Measurements from ENCODE around the gene MAP3K19. TPM values are rescaled to one million over a fixed set of nuclear protein-coding genes. Genes with fewer than 3 reads are reported as not detected.

Gene MAP3K19
- polyA plus RNA-seq (2013), result 0.03 TPM

- H3K9me3 ChIP-seq (ENCODE audit: control extremely low read depth in 1 of 5, control insufficient read depth in 4 of 5, insufficient read depth in 2 of 5, low read depth in 1 of 5, low read length in 4 of 5), result no peaks in the 10 kb centered on the region
- POLR2A ChIA-PET, result no interaction called here
- DNase-seq, result no peak
- CTCF ChIA-PET, result no interaction called here
- H3K4me3 ChIP-seq (ENCODE audit: control insufficient read depth in 1 of 7, extremely low read depth in 1 of 7, insufficient read depth in 4 of 7, low read depth in 2 of 7, low read length in 6 of 7), result no peak within 1 kb of the TSS
- H3K27me3 ChIP-seq (replicated peaks in 2 of 5; ENCODE audit: control insufficient read depth in 4 of 5, insufficient read depth in 5 of 5, low read length in 4 of 5), result no peaks in the 10 kb centered on the region
- H3K36me3 ChIP-seq (ENCODE audit: control insufficient read depth in 4 of 4, insufficient read depth in 4 of 4, low read length in 3 of 4), result no peaks in the 10 kb centered on the region
- H3K4me1 ChIP-seq (ENCODE audit: control extremely low read depth in 1 of 4, control insufficient read depth in 4 of 4, insufficient read depth in 4 of 4, low read length in 3 of 4), result peaks cover 0 to 4% (median 2%) of the 10 kb centered on the region in 4 experiments
- no peak within 1 kb of the TSS for H3K27ac ChIP-seq (ENCODE audit: insufficient read depth in 1 of 2, low read depth in 1 of 2, low read length in 2 of 2, poor library complexity in 1 of 2, severe bottlenecking in 2 of 2)
Measured at GRCh38 chr2:135047300-135047699, at the start of gene MAP3K19. Gene MAP3K19 (minus strand): TSS chr2:135047447. CDS start chr2:135024647, 22,800 bp downstream.

DNA sequence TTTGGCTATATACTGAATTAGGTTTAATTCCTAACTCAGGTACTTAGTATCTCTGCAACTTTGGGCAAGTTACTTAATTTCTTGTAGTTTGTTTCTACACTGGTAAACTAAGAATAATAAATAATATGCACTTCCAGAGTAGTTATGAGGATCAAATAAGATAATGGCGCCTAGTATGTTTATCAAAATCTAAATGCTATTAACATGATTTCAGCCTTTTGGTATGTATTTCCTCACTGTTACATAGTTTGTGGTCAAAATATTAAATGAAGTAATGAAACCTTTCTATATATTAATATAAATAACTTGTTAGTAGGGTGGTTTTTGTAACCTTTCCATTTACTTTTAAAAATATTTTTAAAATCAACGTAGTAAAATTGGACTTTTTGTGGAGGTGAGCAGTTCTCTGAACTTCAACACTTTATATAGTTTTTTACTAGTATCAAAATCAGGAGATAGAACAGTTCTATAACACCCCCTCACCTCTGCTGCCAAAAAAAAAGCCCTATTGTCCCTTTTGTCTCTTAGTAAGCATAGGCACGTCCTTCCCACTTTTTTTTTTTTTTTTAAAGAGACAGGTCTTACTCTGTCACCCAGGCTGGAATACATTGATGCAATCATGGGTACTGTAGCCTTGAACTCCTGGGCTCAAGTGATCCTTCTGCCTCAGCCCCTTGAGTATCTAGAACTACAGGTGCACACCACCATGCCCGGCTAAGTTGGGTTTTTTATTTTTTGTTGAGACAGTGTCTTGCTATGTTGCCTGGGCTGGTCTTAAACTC, 49.6 kb upstream of the MAP3K19 start:
- ChIA-PET CTCF (no interaction called here), POLR2A (no interaction called here)
- Histone ChIP-seq H3K27ac (ENCODE audit: insufficient read depth in 1 of 2, low read depth in 1 of 2, low read length in 2 of 2, poor library complexity in 1 of 2, severe bottlenecking in 2 of 2) (no peak overlapping the region), H3K4me1 (ENCODE audit: control extremely low read depth in 1 of 4, control insufficient read depth in 4 of 4, insufficient read depth in 4 of 4, low read length in 3 of 4) (no peaks in the 10 kb centered on the region), H3K36me3 (ENCODE audit: control insufficient read depth in 4 of 4, insufficient read depth in 4 of 4, low read length in 3 of 4) (peaks cover 6 to 32% (median 15%) of the 10 kb centered on the region in 4 experiments), H3K4me3 (ENCODE audit: control insufficient read depth in 1 of 7, extremely low read depth in 1 of 7, insufficient read depth in 4 of 7, low read depth in 2 of 7, low read length in 6 of 7) (no peak overlapping the region), H3K27me3 (replicated peaks in 2 of 5; ENCODE audit: control insufficient read depth in 4 of 5, insufficient read depth in 5 of 5, low read length in 4 of 5) (no peaks in the 10 kb centered on the region), H3K9me3 (ENCODE audit: control extremely low read depth in 1 of 5, control insufficient read depth in 4 of 5, insufficient read depth in 2 of 5, low read depth in 1 of 5, low read length in 4 of 5) (no peaks in the 10 kb centered on the region)
- DNase-seq, result no peak
- 100% methylated on average over 1 of the region's 4 CpGs for WGBS (ENCODE audit: insufficient coverage)

GRCh38 chr2:135095591-135095990, 48.3 kb upstream of the MAP3K19 start:
- POLR2A ChIA-PET, result no interaction called here
- Histone ChIP-seq H3K36me3 (ENCODE audit: control insufficient read depth in 4 of 4, insufficient read depth in 4 of 4, low read length in 3 of 4) (peaks cover 6 to 29% (median 12%) of the 10 kb centered on the region in 4 experiments), H3K27me3 (replicated peaks in 2 of 5; ENCODE audit: control insufficient read depth in 4 of 5, insufficient read depth in 5 of 5, low read length in 4 of 5) (no peaks in the 10 kb centered on the region), H3K27ac (ENCODE audit: insufficient read depth in 1 of 2, low read depth in 1 of 2, low read length in 2 of 2, poor library complexity in 1 of 2, severe bottlenecking in 2 of 2) (no peak overlapping the region), H3K4me3 (ENCODE audit: control insufficient read depth in 1 of 7, extremely low read depth in 1 of 7, insufficient read depth in 4 of 7, low read depth in 2 of 7, low read length in 6 of 7) (no peak overlapping the region), H3K9me3 (ENCODE audit: control extremely low read depth in 1 of 5, control insufficient read depth in 4 of 5, insufficient read depth in 2 of 5, low read depth in 1 of 5, low read length in 4 of 5) (no peaks in the 10 kb centered on the region), H3K4me1 (ENCODE audit: control extremely low read depth in 1 of 4, control insufficient read depth in 4 of 4, insufficient read depth in 4 of 4, low read length in 3 of 4) (no peaks in the 10 kb centered on the region)
- WGBS (ENCODE audit: insufficient coverage), result no CpG with 5 or more reads among the region's 3 CpGs
- DNase-seq, result no peak
- CTCF ChIA-PET, result no interaction called here

GRCh38 chr2:135094508-135094907, 47.3 kb upstream of the MAP3K19 start:
- no peaks in the 10 kb centered on the region for H3K4me1 ChIP-seq (ENCODE audit: control extremely low read depth in 1 of 4, control insufficient read depth in 4 of 4, insufficient read depth in 4 of 4, low read length in 3 of 4)
- WGBS (ENCODE audit: insufficient coverage), result 100% methylated on average over 1 of the region's 2 CpGs
- no peaks in the 10 kb centered on the region for H3K9me3 ChIP-seq (ENCODE audit: control extremely low read depth in 1 of 5, control insufficient read depth in 4 of 5, insufficient read depth in 2 of 5, low read depth in 1 of 5, low read length in 4 of 5)
- H3K36me3 ChIP-seq (ENCODE audit: control insufficient read depth in 4 of 4, insufficient read depth in 4 of 4, low read length in 3 of 4), result peaks cover 6 to 31% (median 11%) of the 10 kb centered on the region in 4 experiments
- ChIA-PET CTCF (interaction anchor here (1.3 kb wide), 1 partner anchor 90 kb away, joined by 3 read pairs; no protein-coding TSS in a partner anchor), POLR2A (no interaction called here)
- no peak for DNase-seq
- no peak overlapping the region for H3K4me3 ChIP-seq (ENCODE audit: control insufficient read depth in 1 of 7, extremely low read depth in 1 of 7, insufficient read depth in 4 of 7, low read depth in 2 of 7, low read length in 6 of 7)
- no peaks in the 10 kb centered on the region for H3K27me3 ChIP-seq (replicated peaks in 2 of 5; ENCODE audit: control insufficient read depth in 4 of 5, insufficient read depth in 5 of 5, low read length in 4 of 5)
- no peak overlapping the region for H3K27ac ChIP-seq (ENCODE audit: insufficient read depth in 1 of 2, low read depth in 1 of 2, low read length in 2 of 2, poor library complexity in 1 of 2, severe bottlenecking in 2 of 2)

DNA sequence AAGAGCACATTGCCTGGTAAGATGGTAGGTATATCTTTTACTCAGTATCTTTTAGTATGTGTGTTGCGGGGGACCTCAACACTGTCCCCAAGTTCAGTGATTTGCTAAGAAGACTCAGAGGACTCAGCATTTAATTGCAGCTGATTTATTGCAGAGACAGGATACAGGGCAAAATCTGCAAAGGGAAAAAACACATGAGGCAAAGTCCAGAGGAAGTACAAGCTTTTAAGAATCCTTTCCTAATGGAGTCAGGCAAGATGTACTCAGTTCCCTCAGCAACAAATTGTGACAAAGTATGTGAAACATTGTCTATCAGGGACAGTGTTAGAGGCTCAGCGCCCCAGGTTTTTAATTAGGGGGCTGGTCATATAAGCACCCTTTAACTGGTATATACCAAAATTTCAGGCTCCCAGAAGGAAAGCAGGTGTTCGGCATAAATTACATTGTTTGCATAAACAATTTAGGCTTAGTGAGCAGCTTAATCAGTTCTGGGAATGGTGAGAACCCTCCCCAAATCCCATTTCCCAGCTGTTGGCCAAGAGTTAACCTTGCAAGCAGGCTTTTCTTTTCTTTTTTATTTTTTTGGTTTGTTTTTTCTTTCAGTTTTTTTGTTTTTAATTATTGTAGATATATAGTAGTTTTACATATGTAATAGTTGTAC, 46.6 kb upstream of the MAP3K19 start:
- DNase-seq, result no peak
- H3K27ac ChIP-seq (ENCODE audit: insufficient read depth in 1 of 2, low read depth in 1 of 2, low read length in 2 of 2, poor library complexity in 1 of 2, severe bottlenecking in 2 of 2), result no peak overlapping the region
- peaks cover 6 to 31% (median 11%) of the 10 kb centered on the region in 4 experiments for H3K36me3 ChIP-seq (ENCODE audit: control insufficient read depth in 4 of 4, insufficient read depth in 4 of 4, low read length in 3 of 4)
- no peak overlapping the region for H3K4me3 ChIP-seq (ENCODE audit: control insufficient read depth in 1 of 7, extremely low read depth in 1 of 7, insufficient read depth in 4 of 7, low read depth in 2 of 7, low read length in 6 of 7)
- H3K9me3 ChIP-seq (ENCODE audit: control extremely low read depth in 1 of 5, control insufficient read depth in 4 of 5, insufficient read depth in 2 of 5, low read depth in 1 of 5, low read length in 4 of 5), result no peaks in the 10 kb centered on the region
- H3K4me1 ChIP-seq (ENCODE audit: control extremely low read depth in 1 of 4, control insufficient read depth in 4 of 4, insufficient read depth in 4 of 4, low read length in 3 of 4), result no peaks in the 10 kb centered on the region
- ChIA-PET CTCF (interaction anchor here (1.1 to 1.4 kb wide), 3 partner anchors 18 to 91 kb away, joined by 3 read pairs; no protein-coding TSS in a partner anchor), POLR2A (no interaction called here)
- WGBS (ENCODE audit: insufficient coverage), result 100% methylated on average over 3 of the region's 3 CpGs
- H3K27me3 ChIP-seq (replicated peaks in 2 of 5; ENCODE audit: control insufficient read depth in 4 of 5, insufficient read depth in 5 of 5, low read length in 4 of 5), result no peaks in the 10 kb centered on the region

- H3K9me3 ChIP-seq (ENCODE audit: control extremely low read depth in 1 of 5, control insufficient read depth in 4 of 5, insufficient read depth in 2 of 5, low read depth in 1 of 5, low read length in 4 of 5), result no peaks in the 10 kb centered on the region
- no peaks in the 10 kb centered on the region for H3K4me1 ChIP-seq (ENCODE audit: control extremely low read depth in 1 of 4, control insufficient read depth in 4 of 4, insufficient read depth in 4 of 4, low read length in 3 of 4)
- no peak overlapping the region for H3K4me3 ChIP-seq (ENCODE audit: control insufficient read depth in 1 of 7, extremely low read depth in 1 of 7, insufficient read depth in 4 of 7, low read depth in 2 of 7, low read length in 6 of 7)
- H3K36me3 ChIP-seq (ENCODE audit: control insufficient read depth in 4 of 4, insufficient read depth in 4 of 4, low read length in 3 of 4), result peaks cover 6 to 31% (median 11%) of the 10 kb centered on the region in 4 experiments
- CTCF ChIA-PET, result interaction anchor here (1.1 to 1.4 kb wide), 2 partner anchors 18 to 91 kb away, joined by 3 read pairs; no protein-coding TSS in a partner anchor
- DNase-seq, result no peak
- H3K27me3 ChIP-seq (replicated peaks in 2 of 5; ENCODE audit: control insufficient read depth in 4 of 5, insufficient read depth in 5 of 5, low read length in 4 of 5), result no peaks in the 10 kb centered on the region
- no peak overlapping the region for H3K27ac ChIP-seq (ENCODE audit: insufficient read depth in 1 of 2, low read depth in 1 of 2, low read length in 2 of 2, poor library complexity in 1 of 2, severe bottlenecking in 2 of 2)
- POLR2A ChIA-PET, result no interaction called here
Measured at GRCh38 chr2:135093193-135093592, 45.9 kb upstream of the MAP3K19 start.

GRCh38 chr2:135091681-135092080, 44.4 kb upstream of the MAP3K19 start:
- DNase-seq, result no peak
- H3K4me1 ChIP-seq (ENCODE audit: control extremely low read depth in 1 of 4, control insufficient read depth in 4 of 4, insufficient read depth in 4 of 4, low read length in 3 of 4), result no peaks in the 10 kb centered on the region
- peaks cover 6 to 29% (median 12%) of the 10 kb centered on the region in 4 experiments for H3K36me3 ChIP-seq (ENCODE audit: control insufficient read depth in 4 of 4, insufficient read depth in 4 of 4, low read length in 3 of 4)
- no peak overlapping the region for H3K27ac ChIP-seq (ENCODE audit: insufficient read depth in 1 of 2, low read depth in 1 of 2, low read length in 2 of 2, poor library complexity in 1 of 2, severe bottlenecking in 2 of 2)
- ChIA-PET POLR2A (no interaction called here), CTCF (interaction anchor here (0.7 to 0.9 kb wide), 2 partner anchors 33 to 87 kb away, joined by 3 read pairs; no protein-coding TSS in a partner anchor)
- peaks cover 0 to 3% (median 0%) of the 10 kb centered on the region in 5 experiments for H3K9me3 ChIP-seq (ENCODE audit: control extremely low read depth in 1 of 5, control insufficient read depth in 4 of 5, insufficient read depth in 2 of 5, low read depth in 1 of 5, low read length in 4 of 5)
- WGBS (ENCODE audit: insufficient coverage), result no CpG with 5 or more reads among the region's 1 CpG
- no peak overlapping the region for H3K4me3 ChIP-seq (ENCODE audit: control insufficient read depth in 1 of 7, extremely low read depth in 1 of 7, insufficient read depth in 4 of 7, low read depth in 2 of 7, low read length in 6 of 7)
- no peaks in the 10 kb centered on the region for H3K27me3 ChIP-seq (replicated peaks in 2 of 5; ENCODE audit: control insufficient read depth in 4 of 5, insufficient read depth in 5 of 5, low read length in 4 of 5)

All from common myeloid progenitor, CD34-positive (primary cell).